Measurements from ENCODE around the gene PTP4A2. TPM values are rescaled to one million over a fixed set of nuclear protein-coding genes. Genes with fewer than 3 reads are reported as not detected.
A peak's percentile ranks its signal among the peaks of the same experiment; 100 is the strongest.

The PTP4A2 gene
- polyA plus RNA-seq, 1 experiment, result 658 TPM

DNA sequence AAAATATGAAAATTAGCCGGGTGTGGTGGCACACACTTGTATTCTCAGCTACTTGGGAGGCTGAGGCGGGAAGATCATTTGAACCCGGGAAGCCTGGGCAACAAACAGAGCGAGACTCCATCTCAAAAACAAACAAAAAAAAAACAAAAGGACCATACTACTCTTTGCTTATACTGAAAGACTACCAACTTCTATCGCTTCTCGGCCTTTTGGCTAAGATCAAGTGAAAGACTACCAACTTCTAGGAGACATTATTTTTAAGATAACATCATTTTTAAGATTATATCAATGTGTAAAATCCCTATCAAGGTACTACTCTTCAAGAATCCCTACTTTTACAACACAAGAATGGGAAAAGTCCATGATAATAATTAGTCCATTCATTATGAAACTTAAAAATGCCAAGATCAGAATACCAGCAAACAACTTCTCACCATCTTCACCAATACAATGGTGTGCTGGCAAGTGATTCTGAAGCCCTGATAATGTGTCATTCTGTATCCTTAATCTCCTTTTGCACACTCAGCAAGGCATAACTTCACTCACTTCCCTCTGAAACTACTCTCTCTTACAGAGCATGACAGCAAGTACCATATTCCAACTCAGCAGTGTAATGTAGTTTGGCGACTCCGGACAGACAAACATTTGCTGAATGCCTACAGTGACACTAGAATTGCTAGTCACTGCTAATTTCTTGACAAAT lies 1.7 kb downstream of the PTP4A2 start:
- no peaks in the 10 kb centered on the region for H3K27me3 ChIP-seq (ENCODE audit: control insufficient read depth, insufficient read depth, low read length)
- TF ChIP-seq CTCF (IDR thresholded peaks at IDR 0.05; ENCODE audit: low read depth, low read length), result no peak
- ChIA-PET POLR2A (interaction anchor here (1.1 kb wide), 1 partner anchor 8 kb away, joined by 3 read pairs; no protein-coding TSS in a partner anchor), CTCF (interaction anchor here (0.8 to 3.7 kb wide), 3 partner anchors 27 to 173 kb away, joined by 3 to 30 read pairs (median 4); no protein-coding TSS in a partner anchor)
- no peak for DNase-seq (ENCODE audit: low read depth, low spot score)
- no peak overlapping the region for H3K27ac ChIP-seq (ENCODE audit: low read depth, low read length)
- peak overlapping the region; percentile 98 for H3K4me3 ChIP-seq (ENCODE audit: low read depth, low read length)
- no peaks in the 10 kb centered on the region for H3K9me3 ChIP-seq (ENCODE audit: control insufficient read depth, insufficient read depth, low read length)

DNA sequence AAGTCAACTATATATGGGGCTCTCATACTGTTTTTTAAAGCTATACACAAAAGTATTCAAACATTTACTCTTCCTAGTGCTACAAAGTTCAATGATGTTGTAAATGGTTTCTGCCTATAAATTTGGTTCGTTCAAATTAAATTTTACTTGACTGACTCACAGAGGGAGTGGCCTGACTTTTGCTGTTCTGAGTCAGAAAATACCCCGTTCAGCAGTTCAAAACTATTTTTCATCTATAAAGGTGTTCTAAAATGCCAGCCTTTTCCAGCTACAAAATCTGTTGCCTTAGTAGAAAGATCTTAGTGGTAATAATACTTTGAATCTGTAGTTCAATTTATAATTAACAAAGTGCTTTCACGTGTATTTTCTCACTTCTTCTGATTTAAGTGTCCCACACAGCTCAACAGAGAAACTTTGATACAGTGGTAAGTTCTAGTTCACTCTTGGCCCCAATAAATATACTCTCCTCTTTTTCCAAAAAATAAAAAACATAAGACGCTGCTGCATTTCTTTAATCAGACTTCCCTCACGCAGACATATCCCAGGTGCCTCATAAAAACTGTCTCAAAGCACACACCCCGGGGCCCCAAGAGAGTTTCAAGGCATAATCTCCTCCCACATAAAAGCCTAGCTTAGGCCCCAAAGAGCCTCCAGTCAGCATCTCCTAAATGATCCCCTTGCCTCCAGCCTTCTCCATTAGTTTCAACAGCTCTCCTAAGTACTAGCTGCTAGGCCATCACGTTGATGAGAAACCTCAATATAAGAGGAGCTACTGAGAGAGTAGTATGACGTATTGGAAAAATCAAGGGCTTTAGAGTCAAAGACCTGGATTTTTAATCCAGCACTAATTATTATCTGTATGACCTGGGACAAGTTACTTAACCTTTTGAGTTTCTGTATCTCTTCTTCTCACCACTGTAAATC lies 3.2 kb downstream of the PTP4A2 start:
- ChIA-PET CTCF (interaction anchor here (0.9 to 3.7 kb wide), 7 partner anchors 11 to 146 kb away, joined by 3 to 30 read pairs (median 4); no protein-coding TSS in a partner anchor), POLR2A (interaction anchor here (1.1 to 1.2 kb wide), 3 partner anchors 9 to 29 kb away, joined by 3 to 6 read pairs (median 3); no protein-coding TSS in a partner anchor)
- Histone ChIP-seq H3K4me3 (ENCODE audit: low read depth, low read length) (peak overlapping the region; percentile 43), H3K9me3 (ENCODE audit: control insufficient read depth, insufficient read depth, low read length) (no peaks in the 10 kb centered on the region), H3K27me3 (ENCODE audit: control insufficient read depth, insufficient read depth, low read length) (no peaks in the 10 kb centered on the region), H3K27ac (ENCODE audit: low read depth, low read length) (peak overlapping the region; percentile 75)
- no peak for DNase-seq (ENCODE audit: low read depth, low spot score)
- TF ChIP-seq CTCF (IDR thresholded peaks at IDR 0.05; ENCODE audit: low read depth, low read length), result no peak

DNA sequence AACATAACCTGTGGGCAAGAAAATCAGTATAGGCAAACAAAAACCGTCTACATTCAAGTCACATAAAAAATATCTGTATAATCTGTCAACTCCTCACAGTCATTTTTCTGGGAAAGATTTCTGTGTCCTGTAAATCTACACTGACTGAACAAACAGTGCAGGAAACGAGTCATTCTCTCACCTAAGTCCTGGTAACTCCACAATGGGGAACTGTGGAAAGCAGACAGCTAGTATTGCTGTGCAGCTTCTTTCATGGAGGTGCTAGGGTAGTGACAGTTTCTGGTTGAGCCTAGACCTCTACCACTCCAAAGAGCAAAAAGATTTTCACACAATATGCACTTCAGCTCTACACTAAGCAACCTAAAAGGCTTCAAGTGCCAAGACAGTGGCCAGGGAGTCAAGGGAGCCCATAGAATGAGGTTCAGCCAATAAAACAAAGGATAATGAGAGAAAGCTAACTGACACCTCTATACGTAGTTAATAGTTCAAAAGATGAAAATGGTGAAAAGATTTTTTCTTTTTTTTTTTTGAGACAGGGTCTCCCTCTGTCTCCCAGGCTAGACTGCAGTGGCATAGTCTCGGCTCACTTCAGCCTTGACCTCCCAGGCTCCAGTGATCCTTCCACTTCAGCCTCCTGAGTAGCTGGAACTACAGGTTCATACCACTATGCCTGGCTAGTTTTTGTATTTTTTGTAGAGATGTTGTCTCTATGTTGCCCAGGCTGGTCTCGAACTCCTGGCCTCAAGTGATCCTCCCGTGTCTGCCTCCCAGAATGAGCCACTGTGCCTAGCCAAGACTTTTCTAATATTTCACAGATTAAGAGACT lies 5.5 kb downstream of the PTP4A2 start:
- ChIA-PET POLR2A (interaction anchor here (0.6 kb wide), 1 partner anchor 34 kb away, joined by 5 read pairs; no protein-coding TSS in a partner anchor), CTCF (interaction anchor here (3.7 kb wide), 1 partner anchor 31 kb away, joined by 30 read pairs; no protein-coding TSS in a partner anchor)
- no peak overlapping the region for H3K4me3 ChIP-seq (ENCODE audit: low read depth, low read length)
- H3K9me3 ChIP-seq (ENCODE audit: control insufficient read depth, insufficient read depth, low read length), result no peaks in the 10 kb centered on the region
- no peak for TF ChIP-seq CTCF (IDR thresholded peaks at IDR 0.05; ENCODE audit: low read depth, low read length)
- DNase-seq (ENCODE audit: low read depth, low spot score), result no peak
- H3K27me3 ChIP-seq (ENCODE audit: control insufficient read depth, insufficient read depth, low read length), result no peaks in the 10 kb centered on the region
- H3K27ac ChIP-seq (ENCODE audit: low read depth, low read length), result peak overlapping the region; percentile 34

DNA sequence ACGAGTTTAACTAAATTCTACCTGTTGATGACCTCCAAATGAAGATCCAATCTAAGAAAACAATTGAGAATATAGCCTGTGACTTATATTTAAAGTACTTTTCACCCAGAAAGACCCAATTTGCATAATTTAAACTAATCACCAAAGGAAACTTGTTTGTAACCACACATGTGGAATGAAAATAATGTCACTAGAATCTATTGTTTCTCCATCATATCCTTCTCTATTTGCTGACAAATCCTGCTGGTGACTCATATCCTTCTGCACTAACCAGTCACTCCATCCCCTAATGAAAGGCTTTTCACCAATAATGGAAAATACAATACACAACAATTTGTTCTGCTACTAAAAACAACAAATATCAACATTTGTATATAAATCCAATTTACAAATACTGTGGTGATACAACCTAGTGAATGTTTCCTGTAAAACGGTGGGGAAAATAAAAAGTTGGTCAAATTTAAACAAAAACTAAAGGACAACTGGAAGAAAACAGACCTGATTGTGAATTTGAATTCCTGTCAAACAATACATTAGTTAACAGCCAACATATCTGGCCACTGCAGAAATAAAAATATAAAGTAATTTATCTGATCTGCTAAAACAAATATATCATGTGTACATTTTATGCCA lies 6.5 kb downstream of the PTP4A2 start:
- no peak for TF ChIP-seq CTCF (IDR thresholded peaks at IDR 0.05; ENCODE audit: low read depth, low read length)
- H3K9me3 ChIP-seq (ENCODE audit: control insufficient read depth, insufficient read depth, low read length), result no peaks in the 10 kb centered on the region
- no peak overlapping the region for H3K4me3 ChIP-seq (ENCODE audit: low read depth, low read length)
- POLR2A ChIA-PET, result no interaction called here
- no peaks in the 10 kb centered on the region for H3K27me3 ChIP-seq (ENCODE audit: control insufficient read depth, insufficient read depth, low read length)
- no peak overlapping the region for H3K27ac ChIP-seq (ENCODE audit: low read depth, low read length)
- DNase-seq (ENCODE audit: low read depth, low spot score), result no peak
- CTCF ChIA-PET, result interaction anchor here (1.2 to 1.3 kb wide), 3 partner anchors 9 to 131 kb away, joined by 3 to 7 read pairs (median 4); no protein-coding TSS in a partner anchor

Data from AG04450 (cell line).